HG03378 (cell line): ENCODE measurements around the gene EP400.
"Not testable (repeated sequence)": the region's sequence is repeated elsewhere in the genome, so short reads cannot be mapped to it uniquely, and the experiment has no call there.

Experiments used
- ATAC-seq: cut with Tn5 transposase; IDR thresholded peaks from one replicate; pipeline ENCODE4 v1.9.1; 2021; ENCODE audit warnings: mild to moderate bottlenecking, moderate library complexity; ENCODE audit not compliant: unreplicated experiment

Gene EP400

DNA sequence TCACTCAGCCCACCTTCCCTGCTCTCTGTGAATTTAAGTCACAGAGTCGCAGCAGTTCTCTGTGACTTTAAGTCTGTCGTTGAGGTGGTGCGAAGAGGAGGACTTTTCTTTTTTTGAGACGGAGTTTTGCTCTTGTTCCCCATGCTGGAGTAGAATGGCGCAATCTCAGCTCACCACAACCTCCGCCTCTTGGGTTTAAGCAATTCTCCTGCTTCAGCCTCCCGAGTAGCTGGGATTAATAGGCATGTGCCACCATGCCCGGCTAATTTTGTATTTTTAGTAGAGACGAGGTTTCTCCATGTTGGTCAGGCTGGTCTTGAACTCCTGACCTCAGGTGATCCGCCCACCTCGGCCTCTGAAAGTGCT, 35.8 kb downstream of the EP400 start:
- ATAC-seq, result not testable (repeated sequence)

DNA sequence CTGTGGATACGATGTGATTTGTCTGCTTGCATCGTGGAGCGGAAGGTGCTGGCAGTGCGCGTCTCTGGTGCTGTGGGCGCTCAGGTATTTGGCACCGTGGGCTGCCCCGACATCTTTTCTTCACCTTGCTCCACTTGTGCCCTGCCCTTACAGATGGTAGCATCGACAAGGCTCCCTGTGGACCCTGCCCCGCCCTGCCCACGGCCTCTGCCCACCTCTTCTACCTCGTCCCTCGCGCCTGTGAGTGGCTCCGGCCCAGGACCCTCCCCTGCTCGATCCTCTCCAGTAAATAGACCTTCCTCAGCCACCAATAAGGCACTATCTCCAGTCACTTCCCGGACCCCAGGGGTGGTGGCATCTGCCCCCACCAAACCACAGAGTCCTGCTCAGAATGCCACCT, 36.6 kb downstream of the EP400 start:
- ATAC-seq, result no peak

- ATAC-seq, result no peak
These were observed 37.2 kb downstream of the EP400 start for GRCh38 chr12:131986910-131987309.

- ATAC-seq, result no peak
These were observed 37.8 kb downstream of the EP400 start for GRCh38 chr12:131987552-131987951.

- ATAC-seq, result no peak
These were observed 38.5 kb downstream of the EP400 start for GRCh38 chr12:131988054-131988796.

- no peak for ATAC-seq
These were observed 39.3 kb downstream of the EP400 start for GRCh38 chr12:131989021-131989420.

GRCh38 chr12:131990066-131990979, 40.6 kb downstream of the EP400 start:
- no peak for ATAC-seq

DNA sequence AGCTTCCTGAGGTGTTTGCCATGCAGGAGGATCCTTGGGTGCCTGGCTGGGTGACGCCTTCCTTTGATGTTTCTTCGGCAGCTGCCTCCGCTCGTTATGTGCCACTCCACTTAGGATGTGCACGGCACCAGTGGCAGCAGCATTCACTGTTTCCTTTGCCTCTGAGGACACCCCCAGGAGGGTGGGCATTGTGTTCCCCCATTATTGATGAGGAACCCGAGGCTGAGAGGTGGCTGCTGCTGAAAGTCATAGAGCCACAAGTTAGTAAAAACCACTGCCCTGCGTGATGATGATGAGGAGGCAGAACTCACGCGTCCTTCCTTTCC, 41.2 kb downstream of the EP400 start:
- no peak for ATAC-seq

DNA sequence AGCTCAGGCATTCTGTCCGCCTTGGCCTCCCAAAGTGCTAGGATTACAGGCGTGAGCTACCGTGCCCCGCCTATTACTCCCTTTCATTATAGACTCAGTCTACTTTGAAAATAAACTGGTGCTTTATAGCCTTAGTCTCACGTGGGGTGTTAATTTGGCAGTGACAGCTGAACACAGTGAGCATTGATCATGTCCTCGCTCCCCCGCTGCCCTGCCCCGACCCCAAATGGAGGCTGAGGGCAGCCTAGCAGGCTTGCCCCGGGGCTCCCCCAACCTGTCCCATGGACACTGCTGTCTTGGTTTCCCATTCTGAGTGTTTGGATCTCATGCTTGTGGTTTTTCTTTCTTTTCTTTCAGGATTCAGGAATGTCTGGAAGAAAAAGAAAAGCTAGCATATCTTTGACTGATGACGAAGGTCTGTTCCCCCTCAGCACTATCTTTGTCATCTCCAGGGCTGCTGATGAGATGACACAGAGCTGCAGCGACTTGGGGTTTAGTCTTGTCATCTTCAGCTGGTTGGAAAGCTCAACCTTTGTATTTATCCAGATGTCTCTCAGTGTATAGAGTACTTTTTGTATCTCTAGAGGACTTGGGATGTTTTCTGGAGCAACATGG, 42.2 kb downstream of the EP400 start:
- no peak for ATAC-seq

DNA sequence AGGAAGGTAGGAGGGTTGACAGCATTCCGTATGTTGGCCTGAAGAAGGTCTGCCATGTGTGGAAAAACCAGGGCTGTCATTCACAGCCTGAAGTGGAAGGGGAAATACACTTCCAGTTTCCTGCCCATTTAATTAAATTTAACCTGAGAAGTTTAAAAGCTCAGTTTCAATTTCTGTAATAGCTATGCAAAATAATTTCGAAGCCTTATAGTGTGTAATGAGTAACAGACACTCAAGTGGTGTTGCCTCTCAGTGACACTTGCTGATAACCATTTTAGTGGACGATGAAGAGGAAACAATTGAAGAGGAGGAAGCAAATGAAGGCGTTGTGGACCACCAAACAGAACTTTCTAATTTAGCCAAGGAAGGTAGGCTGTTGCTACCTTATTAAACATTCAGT, 44.8 kb downstream of the EP400 start:
- no peak for ATAC-seq

- no peak for ATAC-seq
These were observed 50.6 kb downstream of the EP400 start for GRCh38 chr12:132000286-132000872.

- no peak for ATAC-seq
These were observed 54.1 kb downstream of the EP400 start for GRCh38 chr12:132003846-132004245.

DNA sequence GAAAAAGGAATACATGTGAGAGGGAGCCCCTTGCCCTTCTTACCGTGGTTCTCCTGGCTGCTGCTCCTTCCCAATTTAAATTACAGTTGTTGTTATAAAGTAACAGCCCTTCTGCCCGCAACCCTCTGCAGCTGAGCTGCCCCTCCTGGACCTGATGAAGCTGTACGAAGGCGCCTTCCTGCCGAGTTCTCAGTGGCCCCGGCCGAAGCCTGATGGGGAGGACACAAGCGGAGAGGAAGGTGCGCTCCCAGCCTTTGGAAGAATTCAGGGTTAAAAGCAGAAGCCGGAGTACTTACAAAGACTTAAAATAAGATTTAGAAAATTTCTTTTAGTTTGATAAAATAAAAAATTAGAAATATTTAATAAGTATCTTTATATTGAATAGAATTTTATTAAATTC, 55.2 kb downstream of the EP400 start:
- ATAC-seq, result no peak

- no peak for ATAC-seq
These were observed 56.4 kb downstream of the EP400 start for GRCh38 chr12:132006056-132006680.

GRCh38 chr12:132007041-132007440, 57.3 kb downstream of the EP400 start:
- ATAC-seq, result no peak

GRCh38 chr12:132009336-132009859, 59.7 kb downstream of the EP400 start:
- ATAC-seq, result no peak

GRCh38 chr12:132012919-132013568, 63.3 kb downstream of the EP400 start:
- no peak for ATAC-seq

DNA sequence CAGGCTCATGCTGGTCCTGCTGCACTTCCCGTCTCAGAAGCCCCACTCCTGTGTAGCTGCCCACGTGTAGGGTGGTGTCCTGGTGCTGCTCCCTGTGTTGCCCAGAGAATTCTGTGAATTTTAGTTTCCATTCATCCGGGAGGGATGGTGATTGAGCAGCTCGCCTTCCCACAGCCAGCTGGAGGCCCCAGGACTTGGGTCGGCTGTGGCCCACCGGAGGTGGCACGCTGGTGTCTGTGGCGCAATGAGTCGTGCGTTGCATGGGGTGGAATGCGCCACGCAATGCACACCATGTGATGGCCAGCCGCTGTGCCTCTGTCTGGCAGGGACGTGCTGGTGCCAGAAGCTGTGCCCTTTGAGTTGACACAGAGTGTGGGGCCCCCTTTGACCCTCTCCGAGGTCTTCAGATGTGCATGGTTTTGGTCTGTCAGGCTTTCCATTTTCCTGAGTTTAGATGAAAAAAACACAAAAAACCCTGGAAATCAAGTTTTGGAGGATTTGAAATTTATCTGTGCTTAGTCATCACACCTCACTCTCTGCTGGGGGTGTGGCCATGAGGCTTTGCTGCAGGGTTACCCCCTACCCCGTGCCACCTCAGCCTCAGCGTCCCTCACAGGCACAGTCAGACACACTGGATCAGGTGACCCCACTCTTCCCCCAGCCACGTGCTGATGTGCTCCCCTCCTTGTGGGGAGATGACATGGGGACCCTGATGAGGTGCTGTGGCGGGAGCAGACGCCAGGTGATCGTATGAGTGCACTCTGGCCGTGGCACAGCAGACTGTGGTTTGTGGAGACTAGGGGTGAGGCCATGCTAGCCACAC, 64.6 kb downstream of the EP400 start:
- no peak for ATAC-seq

DNA sequence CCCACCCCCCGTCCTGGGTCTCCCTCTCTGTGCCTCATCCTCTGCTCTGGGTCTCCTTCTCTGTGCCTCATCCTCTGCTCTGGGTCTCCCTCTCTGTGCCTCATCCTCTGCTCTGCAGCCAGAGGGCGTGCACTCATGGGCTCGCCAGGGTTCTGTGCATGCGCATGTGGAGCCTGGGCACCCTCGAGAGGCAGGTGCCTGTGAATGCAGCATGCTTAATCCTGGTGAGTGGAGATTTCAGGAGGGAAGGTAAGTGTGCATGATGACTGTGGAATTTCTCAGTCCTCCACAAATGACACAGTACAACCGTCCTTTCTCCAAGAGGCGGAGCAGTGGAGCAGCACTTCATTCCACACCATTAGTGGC, 65.2 kb downstream of the EP400 start:
- no peak for ATAC-seq
